Ascending aorta (tissue), 2 donors: ENCODE measurements around the gene TMEM54. TPM values are rescaled to one million over a fixed set of nuclear protein-coding genes. Genes with fewer than 3 reads are reported as not detected.

ENCODE experiments used
- DNase-seq, 2 donors: peaks; one replicate each; pipeline ENCODE4 v3.0.0-alpha.2; 2019; ENCODE audit warnings: low spot score in 2 of 2
- H3K27ac ChIP-seq, 2 donors: fragments of 200-600 bp; sonication (generic); one replicate each; pipeline ENCODE4 v1.5.1; 2016 to 2017; ENCODE audit warnings: mild to moderate bottlenecking in 1 of 2
- H3K27me3 ChIP-seq: fragments of 200-600 bp; sonication (generic); one replicate; pipeline ENCODE4 v1.5.1; 2017
- H3K36me3 ChIP-seq, 2 donors: fragments of 200-600 bp; sonication (generic); one replicate each; pipeline ENCODE4 v1.5.1; 2016
- H3K4me1 ChIP-seq, 2 donors: fragments of 200-600 bp; sonication (generic); one replicate each; pipeline ENCODE4 v1.5.1; 2016 to 2017; ENCODE audit warnings: mild to moderate bottlenecking in 1 of 2
- H3K4me3 ChIP-seq, 2 donors: fragments of 200-600 bp; sonication (generic); one replicate each; pipeline ENCODE4 v1.5.1; 2016 to 2017; ENCODE audit warnings: mild to moderate bottlenecking in 1 of 2
- H3K9me3 ChIP-seq, 2 donors: fragments of 200-600 bp; sonication (generic); one replicate each; pipeline ENCODE4 v1.5.1; 2016
- CTCF ChIP-seq, 3 experiments: fragments of 200-600 bp in 2 of 3; fragments of 450-650 bp in 1 of 3; sonication (generic) in 2 of 3; IDR thresholded peaks; one replicate each; pipeline ENCODE4 v1.5.1; 2016 to 2019; ENCODE audit warnings: antibody characterized with exemption in 3 of 3, mild to moderate bottlenecking in 1 of 3, moderate library complexity in 1 of 3
- intact Hi-C: fragments of 100-400 bp; cut with DNase I; formaldehyde crosslinking; loops from one replicate; pipeline ENCODE4 v1.15.1; 2023
- total RNA-seq: library from RNA; depleted of rRNA; stranded (reverse); fragments of >200 nt; gene quantifications from one replicate; pipeline ENCODE4 v1.1.0, GENCODE V29; 2016

Gene TMEM54
- total RNA-seq, 1 donor from 2014 or later = 60.9 TPM

GRCh38 chr1:32890516-32891240, 10.5 kb downstream of the TMEM54 start:
- DNase-seq = no peak
- intact Hi-C loops = no loop called here
- Histone ChIP-seq H3K4me3 (no peak overlapping the region), H3K36me3 (no peaks in the 10 kb centered on the region), H3K4me1 (peaks cover 6 to 9% of the 10 kb centered on the region in 2 donors), H3K27me3 (no peaks in the 10 kb centered on the region), H3K9me3 (no peaks in the 10 kb centered on the region), H3K27ac (no peak overlapping the region)
- TF ChIP-seq CTCF (IDR thresholded peaks at IDR 0.05) = no peak

- no peaks in the 10 kb centered on the region for H3K27me3 ChIP-seq
- no peaks in the 10 kb centered on the region for H3K9me3 ChIP-seq
- no peak overlapping the region for H3K27ac ChIP-seq
- TF ChIP-seq CTCF (IDR thresholded peaks at IDR 0.05) = no peak
- peaks cover 6 to 9% of the 10 kb centered on the region in 2 donors for H3K4me1 ChIP-seq
- no peaks in the 10 kb centered on the region for H3K36me3 ChIP-seq
- H3K4me3 ChIP-seq = no peak overlapping the region
- no peak for DNase-seq
- intact Hi-C loops = no loop called here
Observed at GRCh38 chr1:32889731-32890278, 11.4 kb downstream of the TMEM54 start.

- no peaks in the 10 kb centered on the region for H3K9me3 ChIP-seq
- TF ChIP-seq CTCF (IDR thresholded peaks at IDR 0.05) = no peak
- no peak overlapping the region for H3K4me3 ChIP-seq
- DNase-seq = no peak
- no peaks in the 10 kb centered on the region for H3K27me3 ChIP-seq
- H3K27ac ChIP-seq = no peak overlapping the region
- H3K4me1 ChIP-seq = peaks cover 6 to 9% of the 10 kb centered on the region in 2 donors
- H3K36me3 ChIP-seq = no peaks in the 10 kb centered on the region
- intact Hi-C loops = no loop called here
Observed at GRCh38 chr1:32888677-32889420, 12.3 kb downstream of the TMEM54 start.

- intact Hi-C loops = no loop called here
- H3K9me3 ChIP-seq = no peaks in the 10 kb centered on the region
- H3K36me3 ChIP-seq = no peaks in the 10 kb centered on the region
- TF ChIP-seq CTCF (IDR thresholded peaks at IDR 0.05) = no peak
- H3K27ac ChIP-seq = no peak overlapping the region
- no peaks in the 10 kb centered on the region for H3K27me3 ChIP-seq
- no peak for DNase-seq
- H3K4me1 ChIP-seq = peaks cover 4 to 8% of the 10 kb centered on the region in 2 donors
- H3K4me3 ChIP-seq = no peak overlapping the region
Observed at GRCh38 chr1:32888134-32888533, 13.1 kb downstream of the TMEM54 start.

GRCh38 chr1:32887623-32888022, 13.6 kb downstream of the TMEM54 start:
- Histone ChIP-seq H3K27me3 (no peaks in the 10 kb centered on the region), H3K4me3 (no peak overlapping the region), H3K27ac (no peak overlapping the region), H3K9me3 (no peaks in the 10 kb centered on the region), H3K4me1 (peaks cover under 1 to 4% of the 10 kb centered on the region in 2 donors), H3K36me3 (no peaks in the 10 kb centered on the region)
- TF ChIP-seq CTCF (IDR thresholded peaks at IDR 0.05) = no peak
- DNase-seq = no peak
- intact Hi-C loops = no loop called here
